RPMI7951 (cell line): Measurements from ENCODE around the gene KRT31. TPM values are rescaled to one million over a fixed set of nuclear protein-coding genes. Genes with fewer than 3 reads are reported as not detected.
"Not testable (repeated sequence)": the region's sequence is repeated elsewhere in the genome, so short reads cannot be mapped to it uniquely, and the experiment has no call there.

Experiments
- DNase-seq: peaks from one replicate; pipeline ENCODE4 v3.0.0-alpha.2; 2012; ENCODE audit warnings: low read depth
- total RNA-seq: library from RNA; depleted of rRNA; stranded (reverse); fragments of >200 nt; shearing (Covaris generic); gene quantifications from 2 replicates; pipeline ENCODE4 v1.2.3, GENCODE V29; 2014; rRNA removed

Gene KRT31
- not detected in 2 replicates for total RNA-seq

DNA sequence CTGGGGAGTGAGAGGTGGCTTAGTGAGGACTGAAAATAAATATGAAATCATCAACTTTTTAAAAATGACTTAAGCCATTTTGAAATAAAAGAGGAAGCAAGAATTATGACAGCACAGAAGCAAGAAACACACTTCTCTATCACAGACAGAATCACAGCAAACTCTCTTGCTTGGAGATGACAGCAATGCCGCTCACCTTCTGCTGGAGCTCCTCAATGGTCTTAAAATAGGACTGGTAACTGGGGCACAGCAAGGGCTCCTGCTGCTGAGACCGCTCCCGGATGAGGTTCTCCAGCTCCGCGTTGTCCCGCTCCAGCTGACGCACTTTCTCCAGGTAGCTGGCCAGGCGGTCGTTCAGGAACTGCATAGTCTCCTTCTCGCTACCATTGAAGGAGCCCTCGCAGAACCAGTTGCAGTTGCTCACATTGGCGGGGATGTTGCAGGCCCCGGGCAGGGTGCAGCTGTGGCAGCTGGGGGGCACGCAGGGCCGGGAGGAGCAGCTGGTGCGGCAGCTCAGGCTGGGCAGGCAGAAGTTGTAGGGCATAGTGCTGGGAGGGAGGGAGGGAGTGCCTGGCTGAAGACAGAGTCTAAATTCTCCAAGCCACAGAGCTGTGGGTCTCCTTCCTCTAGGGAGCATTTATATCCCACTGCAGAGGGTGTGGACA lies at the start of gene KRT31:
TSS of gene KRT31 (minus strand) at position 613 of the 665 bp plus-strand sequence. CDS start at position 544, 69 bp downstream.
- DNase-seq, result no peak

GRCh38 chr17:41446806-41447205 lies 49.4 kb upstream of the KRT31 start:
- peak; percentile 40 for DNase-seq

GRCh38 chr17:41444640-41445039 lies 47.2 kb upstream of the KRT31 start:
- no peak for DNase-seq

- DNase-seq, result no peak
Measured at GRCh38 chr17:41444186-41444585, 46.8 kb upstream of the KRT31 start.

GRCh38 chr17:41442739-41443138 lies 45.3 kb upstream of the KRT31 start:
- DNase-seq, result peak; percentile 77

DNA sequence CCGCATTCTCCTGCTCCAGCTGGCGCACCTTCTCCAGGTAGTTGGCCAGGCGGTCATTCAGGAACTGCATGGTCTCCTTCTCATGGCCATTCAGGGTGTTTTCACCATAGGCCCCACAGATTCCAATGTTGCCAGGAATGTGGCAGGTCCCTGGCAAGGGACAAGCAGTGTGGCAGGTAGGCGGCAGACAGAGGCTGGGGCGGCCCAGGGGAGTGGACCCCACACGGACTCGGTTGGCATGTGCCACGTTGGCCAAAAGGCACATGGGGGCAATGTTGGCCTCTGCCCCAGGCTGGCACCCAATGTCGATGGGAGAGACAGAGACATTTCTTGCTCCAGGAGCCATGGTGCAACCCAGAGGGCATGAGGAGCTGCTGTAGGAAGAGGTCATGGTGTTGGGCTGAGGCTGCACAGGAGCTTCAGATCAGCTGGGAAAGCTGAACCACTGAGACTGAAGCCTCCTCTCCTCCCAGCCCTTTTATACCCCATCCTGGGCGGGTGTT lies 43.2 kb upstream of the KRT31 start, which contains the start of gene KRT38:
TSS of gene KRT38 (minus strand) at position 453 of the 503 bp plus-strand sequence. CDS start at position 391, 62 bp downstream.
- no peak for DNase-seq

- no peak for DNase-seq
Measured at GRCh38 chr17:41439375-41439774, 42.0 kb upstream of the KRT31 start.

DNA sequence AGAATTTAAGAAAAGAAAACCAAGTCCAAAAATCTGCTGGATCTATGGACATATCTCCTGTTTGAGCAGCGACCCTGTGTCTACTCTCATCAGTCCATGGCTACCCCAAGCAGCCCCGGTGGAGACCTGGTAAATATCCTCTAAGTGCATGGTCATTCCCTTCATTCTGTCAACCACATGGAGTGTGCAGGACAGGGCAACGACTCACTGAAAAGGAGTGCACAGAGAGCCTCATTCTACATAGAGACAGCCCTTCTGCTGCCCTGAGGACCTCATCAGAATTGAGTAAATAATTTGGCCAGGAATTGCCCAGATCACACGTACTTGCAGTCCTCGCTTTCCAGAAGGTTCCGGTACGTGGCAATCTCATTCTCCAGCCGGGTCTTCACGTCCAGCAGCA lies 40.4 kb upstream of the KRT31 start:
- no peak for DNase-seq

- DNase-seq, result no peak
Measured at GRCh38 chr17:41437254-41437653, 39.8 kb upstream of the KRT31 start.

DNA sequence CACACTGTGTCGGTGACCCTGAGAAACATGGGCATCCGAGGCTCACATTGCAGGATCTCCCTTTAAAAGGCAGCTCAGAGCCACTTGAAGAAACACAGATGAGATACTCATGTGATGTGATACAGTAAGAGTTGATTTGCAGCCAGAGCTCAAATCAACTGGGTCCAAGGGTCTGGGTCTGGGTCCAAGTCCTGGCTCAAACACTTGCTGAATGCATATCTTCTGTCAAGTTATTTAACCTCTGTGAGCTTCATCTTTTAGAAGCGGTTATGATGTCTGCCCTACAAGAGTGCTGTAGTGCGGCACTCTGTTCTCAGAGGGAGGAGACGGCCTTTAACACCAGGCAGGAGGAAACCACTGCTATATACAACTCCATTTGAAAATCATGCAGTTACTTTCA lies 37.0 kb upstream of the KRT31 start:
- no peak for DNase-seq

GRCh38 chr17:41434005-41434404 lies 36.6 kb upstream of the KRT31 start:
- no peak for DNase-seq

DNA sequence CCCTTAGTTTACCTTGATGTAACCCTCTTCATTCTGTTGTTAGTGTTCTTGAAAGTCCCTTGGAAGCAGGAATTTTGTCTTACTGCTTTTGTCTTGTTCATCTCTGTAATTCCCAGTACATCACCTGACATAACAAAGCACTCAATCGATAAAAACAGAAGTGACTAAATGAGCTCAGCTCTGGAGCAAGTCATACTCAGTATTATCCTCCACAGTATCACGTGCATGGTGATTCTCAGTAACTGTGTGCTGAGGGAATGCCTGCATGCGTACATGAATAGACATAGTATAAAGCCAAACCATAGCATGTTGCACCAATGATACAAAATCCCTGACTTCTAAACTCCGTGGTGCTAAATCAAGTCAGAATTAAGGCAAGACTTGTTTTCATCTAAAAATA lies 36.2 kb upstream of the KRT31 start:
- no peak for DNase-seq

DNA sequence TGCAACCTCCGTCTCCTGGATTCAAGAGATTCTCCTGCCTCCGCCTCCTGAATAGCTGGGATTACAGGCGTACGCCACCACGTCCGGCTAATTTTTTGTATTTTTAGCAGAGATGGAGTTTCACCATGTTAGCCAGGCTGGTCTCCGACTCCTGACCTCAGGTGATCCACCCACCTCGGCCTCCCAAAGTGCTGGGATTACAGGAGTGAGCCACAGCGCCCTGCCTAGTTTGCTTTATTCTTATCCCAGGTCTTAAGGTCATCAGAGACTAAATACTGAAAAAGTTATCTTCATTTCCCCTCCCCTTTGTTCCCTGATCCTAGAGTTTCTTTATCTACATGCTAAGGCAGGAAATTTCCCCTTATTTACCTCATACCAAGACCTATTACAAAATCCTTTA lies 33.0 kb upstream of the KRT31 start:
- DNase-seq, result not testable (repeated sequence)

DNA sequence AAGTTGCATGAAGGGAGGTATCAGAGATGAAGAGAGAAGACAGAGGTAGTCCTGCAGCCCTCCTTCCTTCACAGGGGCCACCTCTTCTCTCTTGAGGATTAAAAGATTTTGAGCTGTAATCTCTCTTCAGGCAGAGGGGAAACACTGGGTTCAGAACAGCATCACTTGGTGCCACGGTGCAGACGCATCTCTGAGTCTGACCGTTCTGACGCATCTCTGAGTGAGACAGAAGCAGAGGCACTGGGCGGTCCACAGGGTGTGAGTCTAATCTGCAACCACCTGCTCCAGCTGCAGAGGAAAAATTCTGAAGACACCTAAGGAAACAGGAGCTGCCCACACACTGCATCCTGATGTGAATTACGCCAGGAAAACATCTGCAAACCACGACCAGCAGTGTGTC lies 32.3 kb upstream of the KRT31 start:
- no peak for DNase-seq

DNA sequence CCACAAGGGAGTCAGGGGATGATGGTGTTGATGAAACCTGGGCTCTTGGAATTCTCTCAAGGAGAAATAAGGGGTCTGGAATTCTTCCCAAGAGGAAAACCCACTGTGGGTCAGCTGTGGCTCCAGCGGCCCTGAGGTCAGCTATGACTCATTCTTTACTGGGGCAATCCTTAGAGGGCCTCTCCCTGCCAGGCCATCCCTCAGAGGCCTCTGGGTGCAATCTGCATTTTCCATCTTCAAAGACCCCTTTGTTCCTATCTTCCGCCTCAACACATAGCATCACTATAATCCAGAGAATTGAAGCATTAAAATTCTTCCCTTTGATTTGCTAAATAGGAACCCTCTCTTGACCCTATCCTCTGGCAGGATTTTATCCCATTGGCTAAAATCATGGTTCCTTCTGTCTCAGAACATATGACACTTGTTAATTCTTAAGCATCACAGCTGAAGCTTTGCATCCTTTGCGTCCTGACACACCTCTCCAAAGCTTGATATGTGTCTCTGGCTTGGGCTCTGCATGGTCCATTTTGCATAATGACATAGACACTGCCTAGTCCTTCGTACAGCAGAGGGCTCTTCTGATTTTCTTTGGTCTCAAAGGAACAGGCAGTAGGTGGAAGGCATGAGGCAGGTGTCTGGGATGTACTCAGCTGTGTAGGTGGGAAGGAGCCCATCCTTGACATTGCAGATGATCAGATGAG lies 31.3 kb upstream of the KRT31 start:
- DNase-seq, result peak; percentile 91

- DNase-seq, result no peak
Measured at GRCh38 chr17:41424111-41424635, 26.8 kb upstream of the KRT31 start, which contains the start of gene KRT37. Gene KRT37, minus strand, starts transcription at chr17:41424585. Its CDS starts 62 bp downstream, at chr17:41424523.

- DNase-seq, result not testable (repeated sequence)
Measured at GRCh38 chr17:41422586-41422985, 25.2 kb upstream of the KRT31 start.

- DNase-seq, result no peak
Measured at GRCh38 chr17:41421617-41422016, 24.2 kb upstream of the KRT31 start.

DNA sequence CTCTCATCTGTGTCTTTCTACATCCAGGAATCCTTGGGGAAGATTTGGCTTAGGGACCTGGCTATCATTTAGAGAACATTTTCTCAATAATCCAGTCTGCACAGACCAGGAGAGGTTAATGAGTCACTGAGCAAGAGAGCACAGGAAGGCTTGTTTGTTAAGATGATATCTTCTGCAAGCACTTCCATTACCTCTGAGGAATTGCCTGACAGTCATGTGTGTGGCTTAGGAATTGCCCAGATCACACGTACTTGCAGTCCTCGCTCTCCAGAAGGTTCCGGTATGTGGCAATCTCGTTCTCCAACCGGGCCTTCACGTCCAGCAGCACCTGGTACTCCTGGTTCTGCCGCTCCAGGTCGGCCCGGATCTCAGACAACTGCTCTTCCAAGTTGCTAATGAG lies 23.7 kb upstream of the KRT31 start:
- DNase-seq, result peak; percentile 81

DNA sequence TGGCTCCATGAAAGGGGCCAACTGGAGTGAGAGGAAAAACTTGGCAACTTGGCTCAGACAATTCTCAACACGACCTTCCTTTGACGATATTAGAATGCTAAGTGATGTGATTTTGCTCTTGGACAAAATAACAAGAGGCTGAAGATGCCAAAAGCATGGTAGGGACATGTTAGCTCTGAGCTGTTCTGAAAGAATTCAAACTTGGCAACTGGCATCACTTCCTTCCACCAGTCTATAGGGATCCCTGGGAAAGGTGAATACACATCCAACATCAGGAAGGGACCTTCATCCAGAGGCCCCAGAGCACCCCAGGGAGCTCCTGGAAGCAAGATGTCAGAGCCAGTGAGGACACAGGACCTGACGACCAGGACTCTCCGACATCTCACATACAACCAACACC lies 22.7 kb upstream of the KRT31 start:
- DNase-seq, result peak; percentile 35

DNA sequence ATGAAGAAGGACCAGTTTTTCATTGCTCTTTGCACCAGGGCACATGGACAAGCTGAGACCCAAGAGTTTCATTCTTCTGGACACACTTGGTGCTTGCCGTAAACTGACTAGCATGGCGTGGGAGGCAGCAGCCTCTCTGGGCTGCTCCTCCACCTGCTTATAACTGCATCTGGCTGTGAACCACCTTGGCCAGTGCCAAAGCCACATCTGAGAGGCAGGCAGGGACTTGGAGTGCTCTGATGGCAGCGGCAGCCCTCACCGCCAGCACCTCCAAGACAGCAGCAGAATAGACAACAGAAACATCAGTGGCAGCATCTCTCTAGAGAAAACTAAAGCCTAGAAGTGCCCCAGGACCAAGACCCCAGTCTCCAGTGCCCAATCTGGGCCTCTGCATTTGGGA lies 22.3 kb upstream of the KRT31 start:
- DNase-seq, result no peak

DNA sequence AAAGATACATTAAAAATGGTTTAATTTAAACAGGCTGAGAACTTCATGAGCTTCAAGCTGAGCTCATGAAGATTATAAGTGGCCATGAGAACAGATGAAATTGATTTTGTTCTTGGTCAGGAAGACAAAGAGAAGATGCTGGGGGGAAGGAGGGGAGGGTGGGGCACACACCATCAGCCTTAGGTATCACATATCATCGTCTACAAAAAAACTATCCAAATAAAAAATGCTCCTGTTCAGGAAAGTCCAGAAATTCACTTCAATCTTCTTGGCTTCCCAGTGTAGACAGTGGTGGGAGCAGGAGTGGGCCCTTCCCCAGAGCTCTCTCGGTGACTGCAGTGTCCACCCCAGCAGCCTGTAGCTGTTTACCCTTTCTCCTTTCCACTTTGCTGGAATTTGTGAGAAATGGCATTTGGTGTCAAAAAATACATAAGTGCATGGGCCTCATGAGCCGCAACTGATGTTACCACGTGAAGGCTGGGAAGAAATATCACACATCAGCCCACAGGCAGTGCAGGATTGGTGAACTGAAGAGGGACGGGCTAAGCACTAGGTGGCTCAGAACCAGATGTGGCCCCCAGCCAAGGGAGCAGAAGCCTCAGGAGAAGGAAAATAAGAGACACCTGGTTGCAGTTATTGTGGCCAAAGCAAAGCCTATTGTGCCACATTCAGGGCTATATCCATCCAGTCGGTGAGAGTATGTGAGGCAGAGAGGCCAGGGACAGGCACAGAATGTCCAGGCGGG lies 20.9 kb upstream of the KRT31 start:
- DNase-seq, result no peak
